ENCODE data around the gene GALNT2.

DNA sequence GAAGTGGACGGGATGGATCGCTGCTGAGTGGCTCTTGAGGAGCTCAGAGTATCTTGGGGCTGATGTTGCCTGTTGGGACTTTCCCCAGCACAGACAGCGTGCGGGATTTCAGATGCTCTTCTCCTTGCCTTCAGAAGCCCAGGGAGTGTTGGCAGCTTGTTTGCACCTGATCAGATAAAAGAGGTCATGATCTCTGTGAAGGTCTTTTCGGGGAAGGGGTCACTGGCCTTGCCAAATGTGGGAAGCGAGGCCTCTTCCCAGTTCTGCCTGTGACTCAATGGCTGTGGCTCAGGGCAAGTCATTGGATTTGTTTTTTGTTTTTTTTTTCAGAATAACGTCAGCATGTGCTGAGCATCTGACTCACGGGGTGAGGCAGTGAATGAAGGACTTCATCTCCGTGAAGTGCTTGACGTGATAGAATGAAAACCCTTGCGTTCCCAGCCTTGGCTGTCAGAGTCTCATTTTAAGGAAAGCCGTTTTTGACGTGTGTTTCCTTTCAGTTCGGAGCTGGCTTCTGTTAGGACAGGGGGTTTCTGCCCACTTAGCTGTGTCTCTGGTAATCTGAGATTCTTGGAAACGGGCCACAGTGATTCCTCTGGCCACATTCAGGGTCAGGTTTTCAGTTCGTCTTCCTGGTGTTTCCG is 46.7 kb downstream of the GALNT2 start:
- TF ChIP-seq, protein P1, sequence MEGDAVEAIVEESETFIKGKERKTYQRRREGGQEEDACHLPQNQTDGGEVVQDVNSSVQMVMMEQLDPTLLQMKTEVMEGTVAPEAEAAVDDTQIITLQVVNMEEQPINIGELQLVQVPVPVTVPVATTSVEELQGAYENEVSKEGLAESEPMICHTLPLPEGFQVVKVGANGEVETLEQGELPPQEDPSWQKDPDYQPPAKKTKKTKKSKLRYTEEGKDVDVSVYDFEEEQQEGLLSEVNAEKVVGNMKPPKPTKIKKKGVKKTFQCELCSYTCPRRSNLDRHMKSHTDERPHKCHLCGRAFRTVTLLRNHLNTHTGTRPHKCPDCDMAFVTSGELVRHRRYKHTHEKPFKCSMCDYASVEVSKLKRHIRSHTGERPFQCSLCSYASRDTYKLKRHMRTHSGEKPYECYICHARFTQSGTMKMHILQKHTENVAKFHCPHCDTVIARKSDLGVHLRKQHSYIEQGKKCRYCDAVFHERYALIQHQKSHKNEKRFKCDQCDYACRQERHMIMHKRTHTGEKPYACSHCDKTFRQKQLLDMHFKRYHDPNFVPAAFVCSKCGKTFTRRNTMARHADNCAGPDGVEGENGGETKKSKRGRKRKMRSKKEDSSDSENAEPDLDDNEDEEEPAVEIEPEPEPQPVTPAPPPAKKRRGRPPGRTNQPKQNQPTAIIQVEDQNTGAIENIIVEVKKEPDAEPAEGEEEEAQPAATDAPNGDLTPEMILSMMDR (IDR thresholded peaks at IDR 0.05) = no peak
- no peak for TF ChIP-seq POLR2A (IDR thresholded peaks at IDR 0.05)
